GM12878 (cell line): ENCODE measurements around the gene CTSH.

ENCODE experiments used
- CTCF ChIP-seq, 3 experiments: IDR thresholded peaks in 2 of 3; conservative IDR thresholded peaks in 1 of 3; 2 replicates each; pipeline ENCODE4 v1.5.1; 2011; ENCODE audit warnings: low read depth in 3 of 3, low read length in 3 of 3, mild to moderate bottlenecking in 3 of 3, control low read depth in 2 of 3, moderate library complexity in 2 of 3, inconsistent platforms in 1 of 3, mixed read lengths in 1 of 3; ENCODE audit not compliant: control insufficient read depth in 2 of 3, insufficient read depth in 1 of 3; ENCODE audit errors: extremely low read depth in 1 of 3
- PKNOX1 ChIP-seq: fragments of 450-650 bp; IDR thresholded peaks from 2 replicates; pipeline ENCODE4 v1.6.1; 2016; ENCODE audit warnings: mild to moderate bottlenecking
- POLR2A ChIP-seq: IDR thresholded peaks from 2 replicates; pipeline ENCODE4 v1.6.1; 2011; ENCODE audit warnings: low read depth, mild to moderate bottlenecking, low read length
- RCOR1 ChIP-seq: conservative IDR thresholded peaks from 2 replicates; pipeline ENCODE4 v1.6.1; 2012; ENCODE audit warnings: low read depth, low read length, improper control_type of control experiment
- REST ChIP-seq: IDR thresholded peaks from 2 replicates; pipeline ENCODE4 v1.6.1; 2012; ENCODE audit warnings: mild to moderate bottlenecking, low read depth, low read length
- TAF1 ChIP-seq: IDR thresholded peaks from 2 replicates; pipeline ENCODE4 v1.6.1; 2011; ENCODE audit warnings: mild to moderate bottlenecking, low read depth, low read length, borderline replicate concordance
- ZNF207 ChIP-seq: fragments of 450-650 bp; IDR thresholded peaks from 2 replicates; pipeline ENCODE4 v1.6.1; 2014; ENCODE audit warnings: antibody characterized with exemption, mild to moderate bottlenecking, borderline replicate concordance

GRCh38 chr15:78991476-78991875, 46.6 kb upstream of the CTSH start:
- no peak for TF ChIP-seq POLR2A
- no peak for TF ChIP-seq ZNF207
- no peak for TF ChIP-seq PKNOX1
- no peak for TF ChIP-seq TAF1
- TF ChIP-seq CTCF (IDR thresholded peaks at IDR 0.05 in 2 of 3, conservative IDR thresholded peaks at IDR 0.05 in 1 of 3; ENCODE audit: control insufficient read depth in 2 of 3, extremely low read depth in 1 of 3, insufficient read depth in 1 of 3, low read depth in 3 of 3, low read length in 3 of 3), result no peak
- no peak for TF ChIP-seq RCOR1
- TF ChIP-seq REST, result no peak
